ENCODE data around the gene PWWP2B.
A peak's percentile ranks its signal among the peaks of the same experiment; 100 is the strongest.

GRCh38 chr10:132446661-132447445 lies 49.9 kb downstream of the PWWP2B start:
- TF ChIP-seq CTCF (conservative IDR thresholded peaks at IDR 0.05; ENCODE audit: low read length) (peak; percentile 56), EZH2phosphoT487 (IDR thresholded peaks at IDR 0.05; ENCODE audit: borderline replicate concordance) (no peak)

Data from Loucy (cell line).